Globus pallidus (tissue), 1 donor: ENCODE data around the gene QDPR.
A peak's percentile ranks its signal among the peaks of the same experiment; 100 is the strongest.
"Not testable (repeated sequence)": the region's sequence is repeated elsewhere in the genome, so short reads cannot be mapped to it uniquely, and the experiment has no call there.

ENCODE experiments used
- DNase-seq: peaks from one replicate; pipeline ENCODE4 v3.0.0-alpha.2; 2015; ENCODE audit warnings: low spot score

The QDPR gene

GRCh38 chr4:17511950-17512795 is at the start of gene QDPR:
Gene QDPR (minus strand): TSS chr4:17512090. CDS start chr4:17512054, 36 bp downstream.
- peak; percentile 93 for DNase-seq

- DNase-seq, result no peak
Observed at GRCh38 chr4:17561195-17561909, 49.5 kb upstream of the QDPR start.

- no peak for DNase-seq
Observed at GRCh38 chr4:17560065-17560673, 48.3 kb upstream of the QDPR start.

- no peak for DNase-seq
Observed at GRCh38 chr4:17559709-17560048, 47.8 kb upstream of the QDPR start.

- no peak for DNase-seq
Observed at GRCh38 chr4:17558941-17559708, 47.2 kb upstream of the QDPR start.

GRCh38 chr4:17557880-17558279 is 46.0 kb upstream of the QDPR start:
- no peak for DNase-seq

GRCh38 chr4:17556498-17556897 is 44.6 kb upstream of the QDPR start:
- DNase-seq, result no peak

GRCh38 chr4:17554568-17554967 is 42.7 kb upstream of the QDPR start:
- DNase-seq, result no peak

- DNase-seq, result no peak
Observed at GRCh38 chr4:17552427-17552826, 40.5 kb upstream of the QDPR start.

- no peak for DNase-seq
Observed at GRCh38 chr4:17550549-17550948, 38.7 kb upstream of the QDPR start.

GRCh38 chr4:17546678-17547077 is 34.8 kb upstream of the QDPR start:
- no peak for DNase-seq

- no peak for DNase-seq
Observed at GRCh38 chr4:17546222-17546621, 34.3 kb upstream of the QDPR start.

GRCh38 chr4:17545374-17546140 is 33.7 kb upstream of the QDPR start:
- DNase-seq, result peak; percentile 46

GRCh38 chr4:17544831-17545234 is 32.9 kb upstream of the QDPR start:
- DNase-seq, result peak; percentile 91

- peak; percentile 100 for DNase-seq
Observed at GRCh38 chr4:17544205-17544604, 32.3 kb upstream of the QDPR start.

GRCh38 chr4:17537060-17537459 is 25.2 kb upstream of the QDPR start:
- not testable (repeated sequence) for DNase-seq

GRCh38 chr4:17535906-17536305 is 24.0 kb upstream of the QDPR start:
- DNase-seq, result no peak

- no peak for DNase-seq
Observed at GRCh38 chr4:17535242-17535641, 23.4 kb upstream of the QDPR start.

GRCh38 chr4:17534705-17535104 is 22.8 kb upstream of the QDPR start:
- no peak for DNase-seq

GRCh38 chr4:17531538-17532285 is 19.8 kb upstream of the QDPR start:
- DNase-seq, result no peak
